Measurements from ENCODE around the gene HMX1.

GRCh38 chr4:8862800-8863685 is 8.6 kb downstream of the HMX1 start:
- TF ChIP-seq, protein P1, sequence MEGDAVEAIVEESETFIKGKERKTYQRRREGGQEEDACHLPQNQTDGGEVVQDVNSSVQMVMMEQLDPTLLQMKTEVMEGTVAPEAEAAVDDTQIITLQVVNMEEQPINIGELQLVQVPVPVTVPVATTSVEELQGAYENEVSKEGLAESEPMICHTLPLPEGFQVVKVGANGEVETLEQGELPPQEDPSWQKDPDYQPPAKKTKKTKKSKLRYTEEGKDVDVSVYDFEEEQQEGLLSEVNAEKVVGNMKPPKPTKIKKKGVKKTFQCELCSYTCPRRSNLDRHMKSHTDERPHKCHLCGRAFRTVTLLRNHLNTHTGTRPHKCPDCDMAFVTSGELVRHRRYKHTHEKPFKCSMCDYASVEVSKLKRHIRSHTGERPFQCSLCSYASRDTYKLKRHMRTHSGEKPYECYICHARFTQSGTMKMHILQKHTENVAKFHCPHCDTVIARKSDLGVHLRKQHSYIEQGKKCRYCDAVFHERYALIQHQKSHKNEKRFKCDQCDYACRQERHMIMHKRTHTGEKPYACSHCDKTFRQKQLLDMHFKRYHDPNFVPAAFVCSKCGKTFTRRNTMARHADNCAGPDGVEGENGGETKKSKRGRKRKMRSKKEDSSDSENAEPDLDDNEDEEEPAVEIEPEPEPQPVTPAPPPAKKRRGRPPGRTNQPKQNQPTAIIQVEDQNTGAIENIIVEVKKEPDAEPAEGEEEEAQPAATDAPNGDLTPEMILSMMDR (conservative IDR thresholded peaks at IDR 0.05 in 1 of 2, IDR thresholded peaks at IDR 0.05 in 1 of 2; ENCODE audit: extremely low read depth in 1 of 2, insufficient read depth in 1 of 2, low read depth in 1 of 2, low read length in 2 of 2): no peak
- no peak for TF ChIP-seq EZH2 (IDR thresholded peaks at IDR 0.05; ENCODE audit: borderline replicate concordance, low read length)
